ENCODE data around the gene MORF4L2.
"Not testable (repeated sequence)": the region's sequence is repeated elsewhere in the genome, so short reads cannot be mapped to it uniquely, and the experiment has no call there.

Gene MORF4L2

GRCh38 chrX:103678199-103678993, 8.1 kb downstream of the MORF4L2 start:
- no peak for DNase-seq

DNA sequence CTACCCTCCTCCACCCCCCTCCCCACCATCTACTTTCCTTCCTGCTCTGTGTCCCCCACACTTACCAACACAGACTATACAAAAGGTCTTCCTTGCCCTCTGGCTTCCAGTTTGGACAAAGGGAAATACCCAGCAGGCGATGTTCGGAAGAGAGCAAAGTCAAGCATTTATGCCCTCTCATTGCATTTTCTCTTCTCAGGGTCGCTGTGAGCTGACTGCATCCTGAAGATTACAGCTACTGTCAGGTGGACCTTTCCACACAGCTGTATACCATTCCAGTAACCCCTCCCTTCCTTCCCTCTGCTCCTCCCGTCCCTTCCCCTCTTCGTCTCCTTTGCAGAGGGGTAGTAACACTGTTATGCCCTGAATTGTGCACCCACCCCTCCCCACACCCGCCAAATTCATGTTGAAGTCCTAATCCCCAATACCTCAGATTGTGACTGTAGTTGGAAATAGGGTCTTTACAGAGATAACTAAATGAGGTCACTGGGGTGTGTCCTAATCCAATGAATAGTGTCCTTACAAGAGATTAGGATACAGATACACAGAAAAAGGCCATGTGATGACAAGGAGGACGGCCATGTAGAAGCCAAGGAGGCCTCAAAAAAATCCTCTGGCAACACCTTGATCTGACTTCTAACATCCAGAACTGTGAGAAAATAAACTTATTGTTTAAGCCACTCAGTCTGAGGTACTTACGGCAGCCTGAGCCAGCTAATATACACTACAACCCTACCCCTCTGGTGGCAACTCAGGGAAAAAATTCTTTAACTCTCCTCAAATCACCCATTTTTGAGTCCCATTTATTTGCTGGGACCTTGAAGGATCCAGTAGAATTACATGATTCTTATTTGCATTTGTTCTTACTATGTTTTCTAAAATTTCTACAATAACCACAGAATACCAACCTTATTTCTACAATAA, 11.7 kb downstream of the MORF4L2 start:
- DNase-seq = no peak

- DNase-seq = no peak
These were observed 16.8 kb downstream of the MORF4L2 start for GRCh38 chrX:103669745-103670144.

- DNase-seq = no peak
These were observed 20.0 kb downstream of the MORF4L2 start for GRCh38 chrX:103666202-103667107.

GRCh38 chrX:103663981-103664762, 22.3 kb downstream of the MORF4L2 start:
- no peak for DNase-seq

DNA sequence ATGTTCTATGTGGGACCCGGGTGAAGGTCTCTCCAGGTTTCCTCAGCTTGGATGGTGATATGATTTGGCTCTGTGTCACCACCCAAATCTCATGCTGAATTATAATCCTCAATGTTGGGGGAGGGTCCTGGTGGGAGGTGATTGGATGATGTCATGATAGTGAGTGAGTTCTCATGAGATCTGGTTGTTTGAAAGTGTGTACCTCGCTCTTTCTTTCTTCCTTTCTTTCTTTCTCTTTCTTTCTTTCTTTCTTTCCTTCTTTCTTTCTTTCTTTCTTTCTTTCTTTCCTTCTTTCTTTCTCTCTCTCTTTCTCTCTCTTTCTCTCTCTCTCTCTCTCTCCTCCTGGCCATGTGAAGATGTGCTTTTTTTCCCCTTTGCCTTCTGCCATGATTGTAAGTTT, 27.0 kb downstream of the MORF4L2 start:
- DNase-seq = not testable (repeated sequence)

DNA sequence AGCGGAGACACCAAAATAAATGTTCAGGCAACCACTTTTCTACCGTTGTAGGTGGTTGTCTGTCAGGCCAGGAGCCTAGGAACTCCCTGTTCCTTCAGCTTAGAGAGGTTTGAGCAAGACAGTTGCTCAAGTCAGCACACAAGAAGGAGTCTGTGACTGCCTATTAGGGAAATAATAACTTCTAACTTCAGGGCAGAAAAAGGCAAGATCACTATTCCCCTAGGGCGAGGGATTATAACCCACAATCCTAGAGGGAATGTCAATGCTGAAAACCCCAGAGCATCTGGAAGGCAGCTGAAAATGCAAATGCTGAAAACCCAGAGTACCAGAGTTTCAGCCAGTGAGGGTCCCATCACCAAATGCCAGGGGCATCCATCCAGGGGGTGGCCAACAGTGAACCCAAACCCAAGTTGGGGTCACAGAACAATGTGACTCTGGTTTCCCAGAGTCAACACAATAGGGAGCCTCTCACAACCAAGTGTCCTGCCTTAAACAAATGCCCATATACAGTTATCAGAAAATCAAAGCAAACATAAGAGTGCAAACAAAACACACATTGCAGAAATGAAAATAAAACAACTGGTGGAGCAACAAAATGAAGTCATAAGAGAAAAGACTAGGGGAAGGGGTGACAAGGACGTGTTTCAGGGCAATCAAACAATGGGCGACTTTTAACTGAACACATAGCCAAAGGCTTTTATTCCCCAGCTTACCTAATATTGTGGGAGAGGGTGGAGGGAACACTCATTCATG, 27.6 kb downstream of the MORF4L2 start:
- no peak for DNase-seq

- DNase-seq = not testable (repeated sequence)
These were observed 29.4 kb downstream of the MORF4L2 start for GRCh38 chrX:103657066-103657465.

DNA sequence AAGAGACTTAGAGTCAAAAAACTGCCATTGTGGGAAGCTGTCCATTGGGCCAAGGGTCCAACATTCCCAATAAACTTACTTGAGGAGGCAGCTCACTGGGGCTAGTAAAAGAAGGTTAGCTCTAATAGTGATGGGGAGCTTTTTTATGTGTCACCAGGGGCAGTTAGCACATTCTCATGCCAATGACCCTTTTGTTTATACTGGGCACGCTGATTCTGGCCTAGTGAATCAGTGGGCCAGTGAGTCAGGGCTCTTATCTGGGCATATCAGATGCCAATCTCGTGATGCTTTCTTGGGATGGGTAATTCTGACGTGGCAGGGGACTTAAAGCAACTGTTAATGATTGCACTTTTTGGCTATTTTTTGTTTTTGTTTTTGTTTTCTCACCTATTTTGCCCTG, 29.9 kb downstream of the MORF4L2 start:
- no peak for DNase-seq

- not testable (repeated sequence) for DNase-seq
These were observed 31.1 kb downstream of the MORF4L2 start for GRCh38 chrX:103655230-103656000.

- no peak for DNase-seq
These were observed 35.2 kb downstream of the MORF4L2 start for GRCh38 chrX:103651151-103651773.

DNA sequence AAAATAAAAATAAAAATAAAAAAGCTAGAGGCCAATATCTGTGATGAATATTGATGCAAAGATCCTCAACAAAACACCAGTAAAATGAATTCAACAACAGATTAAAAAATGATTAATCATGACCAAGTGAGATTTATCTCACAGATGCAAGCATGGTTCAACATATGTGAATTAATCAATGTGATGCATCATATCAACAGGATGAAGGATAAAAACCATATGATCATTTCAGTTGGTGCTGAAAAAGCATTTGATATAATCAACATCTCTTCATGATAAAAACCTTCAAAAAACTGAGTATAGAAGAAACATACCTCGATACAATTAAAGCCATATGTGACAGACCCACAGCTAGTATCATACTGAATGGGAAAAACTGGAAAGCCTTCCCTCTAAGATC, 38.9 kb downstream of the MORF4L2 start:
- DNase-seq = no peak

DNA sequence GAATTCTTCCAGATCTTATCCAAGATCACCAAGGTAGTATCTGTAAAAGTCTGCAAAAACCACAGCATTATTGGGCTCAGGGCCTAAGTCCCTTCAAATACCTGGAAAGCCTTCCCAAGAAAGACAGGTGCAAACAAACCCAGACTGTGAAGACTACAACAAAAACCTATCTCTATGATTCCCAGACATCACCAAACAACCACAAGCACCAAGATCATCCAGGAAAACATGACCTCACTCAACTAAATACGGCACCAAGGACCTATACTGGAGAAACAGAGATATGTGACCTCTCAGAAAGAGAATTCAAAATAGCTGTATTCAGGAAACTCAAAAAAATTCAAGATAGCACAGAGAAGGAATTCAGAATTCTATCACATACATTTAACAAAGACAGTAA, 42.4 kb downstream of the MORF4L2 start:
- no peak for DNase-seq

GRCh38 chrX:103640401-103641155, 45.9 kb downstream of the MORF4L2 start:
- no peak for DNase-seq

DNA sequence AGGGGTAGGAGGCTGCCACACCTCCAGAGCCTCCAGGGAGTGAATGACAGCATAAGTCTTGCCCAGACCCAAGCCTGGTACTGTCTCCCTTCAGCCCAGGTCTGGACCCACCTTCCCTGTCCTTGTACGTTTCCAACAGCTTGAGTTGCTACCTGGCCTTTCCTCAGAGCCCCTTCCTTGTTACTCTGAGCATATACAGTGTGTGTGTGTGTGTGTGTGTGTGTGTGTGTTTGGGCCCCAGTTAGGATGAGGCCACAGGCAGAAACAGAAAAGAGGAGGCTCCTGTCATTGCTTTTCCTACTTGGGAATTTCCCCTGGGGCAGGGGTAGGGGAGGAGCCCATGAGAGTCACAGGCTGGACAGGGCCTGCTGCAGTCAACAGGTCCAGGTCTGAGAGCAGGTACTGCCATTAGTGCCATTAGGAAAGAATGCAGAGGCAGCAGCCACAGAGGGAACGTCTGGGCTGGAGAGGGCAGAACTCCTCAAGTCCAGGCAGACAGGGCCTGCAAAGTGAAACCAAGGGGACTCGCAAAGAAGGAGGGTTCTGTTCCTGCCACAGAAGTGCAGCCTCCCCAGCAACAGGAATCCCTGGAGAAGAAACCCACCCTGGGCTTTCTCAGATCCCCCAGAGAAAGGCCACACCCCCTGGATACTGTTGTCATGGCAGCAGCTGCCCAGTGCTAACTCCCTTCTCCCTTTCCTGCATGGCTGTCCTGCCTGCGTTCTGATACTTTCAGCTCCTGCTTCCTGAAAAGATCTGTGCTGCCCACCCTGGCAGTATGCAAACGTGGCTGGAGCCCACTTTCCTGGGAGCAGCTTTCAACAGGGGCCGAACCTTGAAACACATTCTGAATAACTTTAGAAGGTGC, 47.8 kb downstream of the MORF4L2 start:
- not testable (repeated sequence) for DNase-seq

DNA sequence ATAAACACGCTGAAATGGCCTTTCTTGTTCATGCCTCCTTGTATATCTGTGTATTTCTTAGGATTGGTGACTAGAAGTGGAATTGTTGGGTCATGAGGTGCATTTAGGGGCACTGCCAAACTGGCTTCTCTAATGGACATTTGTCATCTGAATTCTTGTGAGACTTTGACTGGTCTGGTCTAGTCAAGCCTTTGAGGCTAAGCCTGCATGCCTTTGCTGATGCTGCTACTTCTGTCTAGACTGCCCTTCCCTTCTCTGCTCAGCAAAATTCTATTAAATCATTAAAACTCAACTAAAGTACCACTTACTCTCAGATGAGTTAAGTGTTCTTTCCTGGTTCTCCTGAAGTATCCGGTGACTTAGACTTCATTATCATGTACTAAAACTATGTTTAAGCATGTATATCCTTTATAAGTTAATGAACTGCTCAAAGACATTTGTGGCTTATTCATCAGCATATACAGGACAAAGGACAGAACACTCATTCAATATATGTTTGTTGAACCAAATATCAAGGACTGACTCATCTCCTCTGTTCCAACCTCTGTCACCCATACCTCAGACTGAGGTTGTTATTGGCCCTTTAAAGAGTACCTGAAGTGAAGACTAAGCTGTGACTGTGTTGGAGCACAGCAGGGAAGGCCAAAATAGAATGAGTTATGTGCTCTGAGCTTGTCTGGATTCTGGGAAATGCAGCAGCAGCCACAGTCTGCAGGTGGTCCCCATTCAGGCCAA, 48.7 kb downstream of the MORF4L2 start:
- DNase-seq = no peak

GRCh38 chrX:103635436-103635835, 51.1 kb downstream of the MORF4L2 start:
- no peak for DNase-seq
